ENCODE data around the gene TLR10.
"Not testable (repeated sequence)": the region's sequence is repeated elsewhere in the genome, so short reads cannot be mapped to it uniquely, and the experiment has no call there.

The TLR10 gene

DNA sequence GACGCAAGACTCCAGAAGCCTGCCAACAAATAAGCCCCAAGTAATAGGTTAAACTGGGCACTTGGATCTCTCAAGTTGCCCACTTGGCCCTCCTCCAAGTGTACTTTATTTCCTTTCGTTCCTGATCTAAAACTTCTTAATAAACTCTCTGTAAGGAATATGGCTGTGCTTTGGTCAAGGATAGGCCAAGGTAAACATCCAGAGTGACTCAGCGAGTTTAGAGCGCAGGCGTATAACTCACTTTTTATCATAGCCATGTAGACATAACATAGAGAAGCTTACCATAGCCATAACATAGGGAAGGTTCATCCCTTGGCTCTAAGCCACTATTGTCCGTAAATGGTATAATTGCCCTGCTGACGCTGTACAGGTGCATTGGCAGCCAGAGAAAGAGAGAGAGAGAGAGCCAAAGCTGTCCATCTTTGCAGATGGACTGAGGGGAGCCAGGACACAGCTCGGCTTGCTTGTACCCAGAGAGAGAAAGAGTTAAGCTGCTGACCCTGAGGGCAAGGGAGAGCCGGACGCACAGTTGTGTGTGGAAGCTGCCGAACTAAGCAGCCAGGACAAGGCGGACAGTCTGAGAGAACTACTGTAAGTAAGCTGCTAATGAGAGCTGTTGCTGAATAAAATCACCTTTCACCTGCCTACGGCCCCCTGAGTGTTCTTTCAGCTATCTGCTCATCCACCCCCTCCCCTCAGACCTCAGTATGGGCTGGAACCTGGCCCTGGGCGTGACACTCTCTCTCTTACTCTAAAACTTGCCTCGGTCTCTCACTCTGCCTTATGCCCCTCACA, 20.0 kb upstream of the TLR10 start:
- DNase-seq (ENCODE audit: low read depth, low spot score) = no peak

DNA sequence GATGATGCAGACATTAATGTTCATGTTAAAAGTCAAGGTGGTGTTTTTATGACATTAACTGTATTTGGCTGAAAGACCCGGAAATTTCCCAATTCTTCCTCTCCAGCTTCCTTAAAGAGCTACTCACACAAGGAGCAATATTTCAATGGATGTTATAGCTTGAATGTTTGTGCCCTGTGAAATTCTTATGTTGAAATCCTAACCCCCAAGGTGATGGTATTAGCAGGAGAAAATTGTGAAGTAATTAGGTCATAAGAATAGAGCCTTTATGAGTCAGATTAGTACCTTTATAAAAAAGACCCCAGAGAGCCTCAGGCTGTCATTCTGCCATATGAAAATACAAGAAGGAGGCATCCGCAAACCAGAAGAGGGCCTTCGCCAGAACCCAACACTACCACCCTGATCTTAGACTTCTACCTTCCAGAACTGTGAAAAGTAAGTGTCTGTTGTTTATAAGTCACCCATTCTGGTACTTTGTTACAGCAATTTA, 18.2 kb upstream of the TLR10 start:
- DNase-seq (ENCODE audit: low read depth, low spot score) = no peak

DNA sequence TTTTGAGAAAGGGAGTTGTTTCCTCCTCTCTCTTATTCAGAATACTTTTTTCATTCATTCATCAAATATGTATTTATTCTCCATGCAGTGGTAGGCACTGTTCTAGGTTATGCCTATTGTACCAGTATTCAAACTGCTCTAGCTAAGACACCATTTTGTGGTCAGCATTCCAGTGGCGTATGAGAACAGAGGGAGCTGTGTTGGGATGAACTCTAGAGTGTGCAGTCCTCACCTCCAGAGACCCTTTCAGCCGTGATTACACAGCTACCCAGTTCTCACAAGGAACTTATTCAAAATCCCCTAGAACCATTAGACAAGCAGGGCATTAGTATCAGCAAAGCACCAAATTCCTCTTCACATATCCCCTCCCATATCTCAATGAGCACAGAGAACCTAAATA, 17.6 kb upstream of the TLR10 start:
- no peak for DNase-seq (ENCODE audit: low read depth, low spot score)

DNA sequence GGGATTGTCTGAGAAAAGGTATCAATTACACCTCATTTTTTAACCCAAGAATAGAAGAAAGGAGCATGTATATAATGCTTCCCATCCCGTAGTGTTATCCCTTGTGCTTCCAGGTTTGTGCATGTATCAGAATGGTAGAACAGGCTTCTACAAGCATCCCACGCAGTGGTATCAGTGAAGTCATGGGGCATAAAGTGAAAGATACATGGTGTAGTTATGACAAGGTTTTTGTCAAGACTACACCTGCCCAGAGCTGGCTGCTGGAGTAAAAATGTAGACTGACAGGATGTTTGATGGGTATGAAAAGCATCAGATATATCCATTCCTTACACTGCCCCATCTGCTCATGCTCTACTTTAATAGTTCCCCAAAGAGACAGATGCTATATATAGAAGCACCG, 12.3 kb upstream of the TLR10 start:
- no peak for DNase-seq (ENCODE audit: low read depth, low spot score)

DNA sequence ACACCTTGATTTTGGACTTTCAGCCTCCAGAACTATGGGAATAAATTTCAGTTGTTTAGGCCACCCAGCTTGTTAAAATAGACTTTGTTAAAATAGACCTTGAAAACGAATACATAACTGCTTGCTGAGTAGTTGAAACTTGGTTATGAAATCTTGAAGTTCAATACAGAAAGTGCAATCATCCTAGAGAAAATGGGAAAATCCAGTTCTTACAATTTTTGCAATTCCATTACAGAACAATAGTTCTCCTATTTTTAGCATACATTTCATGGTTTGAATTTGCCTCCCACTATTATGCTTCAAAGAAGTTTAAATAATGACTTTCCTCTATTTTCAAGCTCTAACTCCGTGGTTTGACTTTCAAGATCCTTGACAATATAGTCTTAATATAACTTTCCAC, 11.3 kb upstream of the TLR10 start:
- DNase-seq (ENCODE audit: low read depth, low spot score) = no peak

DNA sequence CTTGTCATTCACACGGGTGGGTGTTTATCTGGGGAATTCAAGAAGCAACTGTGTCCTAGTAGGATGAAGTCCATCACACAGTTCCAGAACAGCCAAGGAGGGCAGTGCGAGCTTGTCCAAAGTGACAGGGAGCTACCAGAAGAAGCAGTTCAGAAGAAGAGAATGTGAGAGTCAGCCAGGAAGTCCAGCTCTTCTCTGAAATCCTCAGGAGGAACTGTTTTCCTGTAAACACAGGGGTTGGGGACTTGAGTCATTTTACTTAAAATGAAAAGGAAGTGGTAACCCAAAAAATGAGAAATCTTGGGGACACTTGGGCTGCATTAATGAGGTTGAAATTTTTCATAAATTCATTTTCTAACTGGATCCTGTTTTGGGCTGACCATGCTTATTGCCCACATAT, 8.2 kb upstream of the TLR10 start:
- DNase-seq (ENCODE audit: low read depth, low spot score) = no peak

DNA sequence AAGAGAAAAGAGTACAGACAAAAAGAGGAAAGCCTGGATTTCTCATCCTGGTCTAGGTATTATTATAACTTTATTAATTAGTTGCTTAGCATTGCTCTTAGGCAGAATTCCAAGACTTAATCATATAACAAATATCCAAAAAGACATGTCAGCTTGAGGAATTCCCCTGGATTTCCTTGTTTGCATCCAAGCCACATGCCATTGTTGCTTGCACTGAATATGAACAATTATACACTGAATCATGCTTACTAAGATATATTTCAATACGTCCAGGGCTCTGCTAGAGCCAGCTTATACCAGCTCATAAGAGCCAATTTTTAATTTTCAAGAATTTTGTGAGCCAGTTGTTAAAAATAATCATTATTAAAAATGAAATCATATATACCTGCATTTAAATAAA, 5.5 kb upstream of the TLR10 start:
- DNase-seq (ENCODE audit: low read depth, low spot score) = peak; percentile 22

DNA sequence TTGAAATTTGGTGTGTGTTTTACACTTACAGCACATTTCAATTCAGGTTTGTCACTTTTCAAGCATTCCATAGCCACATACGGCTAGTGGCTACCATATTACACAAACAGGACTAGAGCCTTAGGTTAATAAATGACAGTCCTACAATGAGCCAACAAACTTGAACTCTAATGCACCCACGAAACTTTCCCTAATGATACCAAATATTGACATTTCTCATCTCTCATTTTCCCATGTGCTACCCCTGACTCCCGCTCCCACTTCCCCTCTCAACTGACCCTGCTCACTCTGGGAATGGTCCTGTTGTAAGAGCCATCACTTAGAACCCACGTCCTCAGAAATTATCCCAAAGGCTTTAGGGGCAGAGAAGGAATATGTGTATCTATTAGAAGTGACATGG, 4.9 kb upstream of the TLR10 start:
- DNase-seq (ENCODE audit: low read depth, low spot score) = no peak

DNA sequence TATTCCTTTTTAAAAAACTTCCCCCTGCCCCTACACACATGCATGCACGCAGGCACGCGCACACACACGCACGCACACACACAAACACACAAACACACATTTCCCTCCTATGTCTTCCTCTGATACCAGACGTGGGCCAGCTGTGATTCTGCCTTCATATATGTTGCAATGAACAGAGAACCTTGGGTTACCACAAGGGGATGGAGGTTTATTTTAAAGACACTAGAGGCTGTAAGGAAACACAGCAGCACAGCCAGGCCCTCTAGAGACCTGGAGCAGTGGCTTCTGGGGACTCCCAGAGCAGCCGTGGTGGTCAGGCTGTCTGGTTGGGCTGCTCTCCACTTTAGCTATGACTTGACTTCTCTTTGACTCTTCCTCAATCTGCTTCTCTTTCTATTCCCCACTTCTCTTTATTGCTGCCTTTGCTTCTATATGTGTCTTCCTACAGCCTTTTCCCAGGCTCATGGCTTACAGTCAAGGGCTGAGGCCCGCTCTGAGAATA, 3.2 kb upstream of the TLR10 start:
- DNase-seq (ENCODE audit: low read depth, low spot score) = no peak

DNA sequence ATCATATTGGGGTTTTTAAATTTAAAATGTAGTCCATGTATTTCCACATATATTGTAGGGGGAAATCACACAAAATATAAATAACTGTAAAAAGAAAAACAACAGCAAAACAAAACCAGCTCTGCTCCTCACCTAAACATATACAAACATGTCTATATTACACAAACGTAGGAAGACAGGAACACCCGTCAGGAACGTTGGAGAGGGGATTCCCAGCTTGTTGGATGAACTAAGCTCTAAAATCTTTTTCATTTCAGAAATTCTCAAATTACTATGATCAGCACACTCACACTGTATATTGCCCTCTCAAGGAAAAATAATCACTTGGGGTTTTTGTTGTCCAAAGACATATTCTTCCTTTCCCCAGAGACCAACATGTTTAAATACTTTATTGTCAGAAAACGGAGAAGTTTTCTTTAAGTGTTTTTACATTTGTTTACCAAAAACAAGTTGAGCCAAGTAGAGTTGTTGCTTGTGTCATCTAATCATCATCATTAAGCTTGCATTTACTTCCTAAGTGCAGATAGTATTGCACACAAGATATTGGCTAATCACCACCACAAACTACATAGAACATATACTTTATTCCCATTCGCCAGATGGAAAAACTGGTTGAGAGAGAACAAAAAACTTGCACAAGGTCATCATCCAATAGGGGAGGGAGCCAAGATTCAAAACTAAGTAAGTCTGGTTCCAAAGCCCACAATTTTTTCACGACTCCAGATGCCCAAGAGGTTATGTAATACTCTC, 2.4 kb upstream of the TLR10 start:
- no peak for DNase-seq (ENCODE audit: low read depth, low spot score)

DNA sequence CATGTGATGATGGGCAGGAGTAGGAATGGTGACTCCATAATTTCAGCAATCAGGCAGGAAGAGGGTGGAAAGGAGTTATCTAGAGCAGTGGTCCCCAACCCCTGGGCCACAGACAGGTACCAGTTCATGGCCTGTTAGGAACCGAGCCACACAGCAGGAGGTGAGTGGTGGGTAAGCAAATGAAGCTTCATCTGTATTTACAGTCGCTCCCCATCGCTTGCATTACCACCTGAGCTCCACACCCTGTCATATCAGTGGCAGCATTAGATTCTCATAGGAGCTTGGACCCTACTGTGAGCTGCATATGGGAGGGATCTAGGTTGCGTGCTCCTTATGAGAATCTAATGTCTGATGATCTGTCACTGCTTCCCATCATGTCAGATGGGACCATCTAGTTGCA, 1.4 kb upstream of the TLR10 start:
- no peak for DNase-seq (ENCODE audit: low read depth, low spot score)

DNA sequence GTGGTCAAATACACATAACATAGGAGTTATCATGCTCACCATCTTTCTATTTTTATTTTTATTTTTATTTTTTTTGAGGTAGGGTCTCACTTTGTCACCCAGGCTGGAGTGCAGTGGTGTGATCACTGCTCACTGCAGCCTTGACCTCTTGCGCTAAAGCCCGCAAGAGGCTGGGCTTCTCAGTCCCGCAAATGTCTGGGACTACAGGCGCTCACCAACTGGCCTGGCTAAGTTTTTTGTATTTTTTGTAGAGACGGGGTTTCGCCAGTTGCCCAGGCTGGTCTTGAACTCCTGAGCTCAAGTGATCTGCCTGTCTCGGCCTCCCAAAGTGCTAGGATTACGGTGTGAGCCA, 295 bp upstream of the TLR10 start:
- DNase-seq (ENCODE audit: low read depth, low spot score) = no peak

DNA sequence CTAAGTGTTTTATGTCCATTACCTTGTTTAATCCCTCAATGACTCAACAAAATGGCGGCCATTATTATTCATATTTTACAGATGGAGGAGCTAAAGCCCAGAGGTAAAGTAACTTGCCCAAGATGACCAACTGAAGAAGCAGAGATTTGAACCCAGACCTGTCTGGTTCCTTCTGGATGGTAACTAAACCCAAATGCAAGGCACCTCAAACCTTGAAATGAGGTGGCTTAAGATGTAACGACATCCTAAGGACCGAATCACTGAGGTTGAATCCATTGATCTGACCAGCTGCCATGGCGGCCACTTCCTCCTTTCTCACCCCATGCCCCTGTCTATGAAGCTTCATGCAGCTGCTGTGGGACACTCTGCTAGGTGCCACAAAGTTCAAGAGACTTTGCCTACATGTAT, 932 bp downstream of the TLR10 start:
- no peak for DNase-seq (ENCODE audit: low read depth, low spot score)

DNA sequence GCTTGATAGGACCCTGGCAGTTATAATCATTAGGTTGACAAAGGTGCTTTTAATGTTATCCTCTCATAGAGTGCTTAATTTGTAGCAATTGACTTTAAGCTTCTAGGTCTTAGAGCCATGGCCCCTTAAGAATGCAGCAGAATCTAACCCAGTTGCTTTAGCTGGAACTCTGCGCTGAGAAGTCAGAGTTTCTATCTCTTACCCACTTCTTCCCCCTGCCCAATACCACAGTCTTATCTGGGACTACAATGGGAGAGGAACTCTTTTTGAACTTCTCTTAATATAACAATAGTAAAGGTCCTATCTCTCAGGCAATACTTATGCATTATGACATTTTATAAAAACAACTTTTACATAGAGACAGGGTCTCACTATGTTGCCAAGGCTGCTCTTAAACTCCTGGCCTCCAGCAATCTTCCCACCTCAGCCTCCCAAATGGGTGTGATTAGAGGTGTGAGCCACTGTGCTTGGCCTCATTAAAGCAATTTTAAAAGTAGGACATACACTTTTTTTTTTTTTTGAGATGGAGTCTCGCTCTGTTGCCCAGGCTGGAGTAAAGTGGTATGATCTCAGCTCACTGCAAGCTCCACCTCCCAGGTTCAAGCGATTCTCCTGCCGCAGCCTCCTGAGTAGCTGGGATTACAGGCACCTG, 1.8 kb downstream of the TLR10 start:
- no peak for DNase-seq (ENCODE audit: low read depth, low spot score)

DNA sequence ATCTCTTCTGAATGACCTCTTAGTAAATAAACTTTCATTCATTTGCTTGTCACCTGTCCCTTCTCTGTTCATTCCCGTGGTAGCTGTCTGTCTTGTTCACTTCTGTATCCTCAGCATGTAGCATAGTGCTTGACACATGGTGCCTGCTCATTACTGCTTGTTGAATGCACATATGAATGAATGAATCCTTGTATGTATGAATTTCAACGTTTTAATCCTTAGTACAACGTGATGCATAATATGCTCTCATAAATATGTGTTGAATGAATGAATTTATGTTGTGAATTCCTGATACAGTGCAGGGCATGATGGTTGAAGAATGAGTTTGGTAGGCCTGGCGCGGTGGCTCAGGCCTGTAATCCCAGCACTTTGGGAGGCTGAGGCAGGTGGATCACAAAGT, 3.0 kb downstream of the TLR10 start:
- DNase-seq (ENCODE audit: low read depth, low spot score) = no peak

DNA sequence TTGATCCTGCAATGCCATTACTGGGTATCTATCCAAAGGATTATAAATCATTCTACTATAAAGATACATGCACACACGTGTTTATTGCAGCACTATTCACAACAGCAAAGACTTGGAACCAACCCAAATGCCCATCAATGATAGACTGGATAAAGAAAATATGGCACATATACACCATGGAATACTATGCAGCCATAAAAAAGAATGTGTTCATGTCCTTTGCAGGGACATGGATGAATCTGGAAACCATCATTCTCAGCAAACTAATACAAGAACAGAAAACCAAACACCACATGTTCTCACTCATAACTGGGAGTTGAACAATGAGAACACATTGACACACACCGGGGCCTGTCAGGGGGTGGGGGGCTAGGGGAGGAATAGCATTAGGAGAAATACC, 4.9 kb downstream of the TLR10 start:
- DNase-seq (ENCODE audit: low read depth, low spot score) = not testable (repeated sequence)

DNA sequence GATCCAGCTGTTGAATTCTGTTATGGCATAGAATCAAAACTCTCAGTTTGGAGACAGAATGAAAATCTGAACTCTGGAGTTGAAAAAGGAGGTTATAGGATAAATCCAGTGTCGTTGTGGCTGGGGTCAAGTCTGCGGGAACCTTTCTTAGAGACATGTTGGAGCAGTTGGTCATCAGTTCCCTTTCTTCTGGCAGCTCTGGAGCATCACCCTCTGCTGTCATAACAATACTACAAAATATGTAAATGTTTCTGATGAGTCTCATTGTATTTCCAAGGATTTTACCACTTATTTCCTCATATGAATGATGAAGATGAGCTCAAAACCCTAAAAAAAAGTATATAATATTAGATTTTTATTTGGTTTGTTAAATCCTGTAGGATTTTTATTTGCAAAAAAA, 7.5 kb downstream of the TLR10 start:
- no peak for DNase-seq (ENCODE audit: low read depth, low spot score)

DNA sequence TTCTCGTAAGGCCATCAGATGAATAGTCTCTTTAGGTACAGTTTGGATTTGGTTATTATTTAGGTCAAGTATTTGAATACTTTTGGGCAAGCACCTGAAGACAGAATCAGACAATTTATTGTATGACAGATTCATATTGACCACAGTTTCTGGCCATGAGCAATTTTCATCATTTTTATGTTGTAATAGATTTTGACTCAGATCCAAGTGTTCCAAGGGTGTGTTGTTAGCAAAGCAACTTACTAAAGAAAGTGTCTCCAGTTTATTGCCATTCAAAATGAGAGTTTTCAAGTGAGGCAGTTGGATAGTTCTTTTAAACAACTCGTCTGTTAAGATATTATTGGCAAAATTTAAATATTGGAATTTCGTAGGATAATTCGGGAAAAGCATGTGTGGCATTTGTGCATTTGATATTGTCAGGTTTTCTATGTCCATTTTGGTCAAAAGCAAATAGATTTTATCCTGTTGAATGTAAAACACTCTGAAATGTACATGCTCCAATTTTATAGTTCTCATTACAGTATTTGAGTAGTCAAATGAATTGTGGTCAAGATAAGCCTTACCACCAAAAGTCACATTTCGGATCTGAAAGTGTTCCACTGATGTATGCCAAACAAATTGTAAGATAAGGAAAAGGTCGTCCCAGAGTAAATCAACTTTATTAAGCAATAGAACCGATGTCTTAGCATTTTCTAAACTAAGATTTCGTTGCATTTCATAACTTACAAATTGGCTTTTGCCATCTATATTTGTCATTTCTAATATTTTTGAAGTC, 8.4 kb downstream of the TLR10 start:
- no peak for DNase-seq (ENCODE audit: low read depth, low spot score)

DNA sequence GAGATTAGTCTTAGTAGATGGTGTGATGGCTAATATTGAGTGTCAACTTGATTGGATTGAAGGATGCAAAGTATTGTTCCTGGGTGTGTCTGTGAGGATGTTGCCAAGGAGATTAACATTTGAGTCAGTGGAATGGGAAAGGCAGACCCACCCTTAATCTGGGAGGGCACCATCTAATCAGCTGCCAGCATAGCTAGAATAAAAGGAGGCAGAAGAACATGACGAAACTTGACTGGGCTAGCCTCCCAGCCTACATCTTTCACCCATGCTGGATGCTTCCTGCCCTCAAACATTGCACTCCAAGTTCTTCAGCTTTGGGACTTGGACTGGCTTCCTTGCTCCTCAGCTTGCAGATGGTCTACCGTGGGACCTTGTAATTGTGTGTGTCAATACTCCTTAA, 12.5 kb downstream of the TLR10 start:
- not testable (repeated sequence) for DNase-seq (ENCODE audit: low read depth, low spot score)

DNA sequence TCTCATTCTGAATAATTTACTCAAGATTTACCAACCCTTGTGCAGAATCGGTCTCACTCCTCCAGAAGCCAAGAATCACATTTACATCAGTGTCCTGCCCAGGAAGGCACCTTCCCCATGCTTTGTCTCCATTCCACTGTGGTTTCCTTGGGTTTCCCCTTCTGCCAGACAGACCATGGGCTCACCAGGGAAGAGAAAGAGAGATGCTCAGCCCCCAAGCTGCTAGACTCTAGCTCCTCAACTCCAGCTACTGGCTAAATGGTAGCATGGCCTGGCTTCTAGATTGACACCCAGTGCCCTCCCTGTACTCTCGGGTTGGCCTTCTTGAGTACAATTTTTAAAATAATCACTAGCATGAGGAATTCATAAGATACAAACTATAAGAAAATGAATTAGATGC, 12.9 kb downstream of the TLR10 start:
- peak; percentile 25 for DNase-seq (ENCODE audit: low read depth, low spot score)

DNA sequence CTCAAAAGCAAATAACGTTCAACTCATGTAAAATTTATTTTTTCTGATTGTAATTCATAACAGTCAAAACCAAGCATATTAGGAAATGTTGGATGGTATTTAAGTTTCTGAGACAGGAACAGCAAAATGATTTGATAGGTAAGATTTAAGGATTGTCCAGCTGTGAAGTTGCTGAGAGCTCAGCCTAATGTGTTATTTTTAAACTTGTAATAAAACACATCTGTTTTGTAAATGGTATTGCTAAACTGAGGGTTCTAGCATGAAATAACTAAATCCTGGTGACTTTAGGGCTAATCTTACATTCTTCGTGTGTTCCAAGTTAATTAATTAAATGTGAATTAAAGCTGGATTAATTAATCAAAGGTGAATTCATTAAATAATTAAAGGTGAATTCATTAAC, 13.3 kb downstream of the TLR10 start:
- no peak for DNase-seq (ENCODE audit: low read depth, low spot score)

DNA sequence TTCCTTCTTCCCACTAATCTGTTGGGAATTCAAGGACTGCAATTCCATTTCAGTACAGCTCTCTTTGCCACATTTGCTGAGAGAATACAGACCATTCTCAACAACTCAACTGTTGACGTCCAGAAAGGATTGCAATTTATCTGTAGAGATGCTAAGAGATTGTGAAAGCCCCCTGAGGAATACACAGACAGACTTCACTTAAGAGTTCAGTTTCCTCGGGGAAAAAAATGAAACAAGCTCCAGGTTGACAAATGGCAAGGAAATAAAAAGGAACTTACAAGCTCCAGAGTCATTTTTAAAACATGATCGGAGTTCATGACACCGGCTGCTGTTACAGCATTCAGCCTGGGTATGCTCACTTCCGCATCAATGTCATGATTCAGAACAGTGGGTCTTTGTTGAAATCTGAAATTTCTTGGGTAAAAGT, 13.8 kb downstream of the TLR10 start:
- DNase-seq (ENCODE audit: low read depth, low spot score) = no peak
